Neuron (in vitro differentiated cells): ENCODE results near the gene SLAIN1.

Experiments
- H2AFZ ChIP-seq: one replicate; pipeline ENCODE4 v1.6.1; 2013; ENCODE audit warnings: low read depth, mild to moderate bottlenecking, inconsistent platforms, low read length, moderate library complexity
- H3K27me3 ChIP-seq: one replicate; pipeline ENCODE4 v1.6.1; 2013; ENCODE audit warnings: low read length; ENCODE audit not compliant: insufficient read depth
- H3K36me3 ChIP-seq: one replicate; pipeline ENCODE4 v1.6.1; 2013; ENCODE audit warnings: low read length; ENCODE audit not compliant: insufficient read depth
- H3K4me1 ChIP-seq: one replicate; pipeline ENCODE4 v1.6.1; 2013; ENCODE audit warnings: low read length; ENCODE audit not compliant: insufficient read depth
- H3K4me3 ChIP-seq: 2 replicates; pipeline ENCODE4 v1.5.1; 2013; ENCODE audit warnings: mild to moderate bottlenecking, low read length, moderate library complexity
- H3K9me3 ChIP-seq: one replicate; pipeline ENCODE4 v1.6.1; 2013; ENCODE audit warnings: low read length

Gene SLAIN1

DNA sequence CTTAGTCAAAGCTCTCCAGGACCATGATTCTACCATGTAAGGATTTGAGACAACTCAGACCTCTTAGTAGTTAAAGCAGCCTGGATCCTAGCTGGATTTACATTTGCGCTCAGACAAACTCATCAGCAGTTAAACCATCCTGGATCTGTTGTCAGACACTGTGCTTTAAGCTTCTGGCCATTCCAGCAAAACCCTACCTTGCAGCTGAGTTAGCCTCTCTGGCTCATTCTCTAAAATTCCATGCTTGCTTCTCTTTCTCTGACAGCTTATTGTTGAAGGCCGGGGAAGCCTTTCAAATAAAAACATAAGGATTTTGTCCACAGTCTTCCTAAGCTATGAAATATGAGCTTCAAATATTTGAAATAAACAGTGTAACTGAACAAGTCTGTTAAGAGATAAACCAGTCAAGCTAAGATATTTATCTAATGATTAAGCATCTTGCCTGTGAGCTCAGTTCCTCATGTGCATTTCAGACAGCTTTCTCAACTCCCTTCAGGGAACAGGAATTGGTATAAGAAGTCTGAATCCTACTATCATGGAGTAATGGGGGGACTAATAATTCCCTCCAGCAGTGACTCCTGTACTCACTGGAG is 89.3 kb downstream of the SLAIN1 start:
- H3K9me3 ChIP-seq = peaks cover 15% of the 10 kb centered on the region
- H2AFZ ChIP-seq = no peak overlapping the region
- H3K27me3 ChIP-seq = no peaks in the 10 kb centered on the region
- H3K4me1 ChIP-seq = peaks cover 13% of the 10 kb centered on the region
- H3K36me3 ChIP-seq = no peaks in the 10 kb centered on the region
- H3K4me3 ChIP-seq = no peak overlapping the region

DNA sequence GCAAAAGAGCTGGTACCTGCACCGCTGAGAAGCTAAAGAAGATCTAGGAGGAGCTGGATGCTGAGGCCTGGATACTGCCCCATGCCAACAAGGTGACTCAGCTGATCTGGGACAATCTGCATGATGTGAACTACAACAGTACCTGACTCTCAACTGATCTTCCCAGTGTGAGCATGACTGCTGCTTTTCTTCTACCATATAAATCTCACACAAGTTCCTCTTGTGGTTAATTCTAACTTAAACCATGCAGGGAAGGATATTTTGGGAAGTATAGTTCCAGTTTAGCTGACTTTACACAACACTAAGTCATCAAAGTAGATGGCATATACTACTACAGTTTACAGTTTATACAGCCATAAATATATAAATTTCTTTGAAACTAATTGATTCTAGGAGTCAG is 91.9 kb downstream of the SLAIN1 start:
- H3K27me3 ChIP-seq = no peaks in the 10 kb centered on the region
- no peaks in the 10 kb centered on the region for H3K36me3 ChIP-seq
- peaks cover 4% of the 10 kb centered on the region for H3K4me1 ChIP-seq
- H3K4me3 ChIP-seq = no peak overlapping the region
- no peak overlapping the region for H2AFZ ChIP-seq
- peaks cover 15% of the 10 kb centered on the region for H3K9me3 ChIP-seq

DNA sequence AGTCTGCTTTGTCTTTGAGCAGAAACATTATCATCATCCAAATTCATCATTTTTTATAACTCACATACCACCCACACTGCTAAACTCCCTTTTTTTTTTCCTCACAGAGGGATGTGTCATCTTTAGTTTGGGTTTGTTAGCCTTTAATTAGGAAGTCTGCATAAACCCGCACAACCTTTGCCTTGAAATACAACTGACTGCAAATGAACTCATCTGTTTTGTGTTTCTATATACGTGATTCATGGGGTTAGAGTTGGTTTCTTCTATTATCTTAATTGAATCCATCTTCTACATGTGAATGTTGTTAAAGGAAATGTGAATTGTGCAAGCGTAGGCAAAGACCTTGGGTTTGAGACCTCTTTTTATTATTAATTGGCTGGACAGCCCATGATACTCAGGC is 102.7 kb downstream of the SLAIN1 start:
- H3K4me1 ChIP-seq = no peaks in the 10 kb centered on the region
- no peak overlapping the region for H3K4me3 ChIP-seq
- H3K27me3 ChIP-seq = no peaks in the 10 kb centered on the region
- peaks cover 3% of the 10 kb centered on the region for H3K9me3 ChIP-seq
- no peak overlapping the region for H2AFZ ChIP-seq
- H3K36me3 ChIP-seq = no peaks in the 10 kb centered on the region

DNA sequence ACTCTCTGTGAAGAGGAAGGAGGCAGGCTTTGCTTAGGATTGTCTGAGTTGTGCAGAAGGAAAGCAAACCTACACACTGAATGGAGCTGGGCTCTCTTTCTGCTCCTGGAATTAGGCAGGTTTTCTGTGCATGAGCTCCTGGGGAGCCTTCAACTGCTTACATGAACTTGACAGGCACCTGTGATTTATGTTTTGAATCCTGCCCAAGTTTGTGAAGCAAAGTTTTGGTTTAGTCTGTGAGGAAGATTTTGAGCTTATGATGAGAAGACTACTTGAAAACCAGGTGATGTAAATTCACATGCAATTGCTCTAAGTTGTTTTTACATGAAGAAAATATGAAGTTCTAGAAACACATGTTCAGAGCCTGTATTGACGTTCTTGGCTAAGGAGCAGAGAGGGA is 109.0 kb downstream of the SLAIN1 start:
- Histone ChIP-seq H2AFZ (no peak overlapping the region), H3K9me3 (no peaks in the 10 kb centered on the region), H3K36me3 (no peaks in the 10 kb centered on the region), H3K4me3 (no peak overlapping the region), H3K4me1 (peaks cover 4% of the 10 kb centered on the region), H3K27me3 (no peaks in the 10 kb centered on the region)

DNA sequence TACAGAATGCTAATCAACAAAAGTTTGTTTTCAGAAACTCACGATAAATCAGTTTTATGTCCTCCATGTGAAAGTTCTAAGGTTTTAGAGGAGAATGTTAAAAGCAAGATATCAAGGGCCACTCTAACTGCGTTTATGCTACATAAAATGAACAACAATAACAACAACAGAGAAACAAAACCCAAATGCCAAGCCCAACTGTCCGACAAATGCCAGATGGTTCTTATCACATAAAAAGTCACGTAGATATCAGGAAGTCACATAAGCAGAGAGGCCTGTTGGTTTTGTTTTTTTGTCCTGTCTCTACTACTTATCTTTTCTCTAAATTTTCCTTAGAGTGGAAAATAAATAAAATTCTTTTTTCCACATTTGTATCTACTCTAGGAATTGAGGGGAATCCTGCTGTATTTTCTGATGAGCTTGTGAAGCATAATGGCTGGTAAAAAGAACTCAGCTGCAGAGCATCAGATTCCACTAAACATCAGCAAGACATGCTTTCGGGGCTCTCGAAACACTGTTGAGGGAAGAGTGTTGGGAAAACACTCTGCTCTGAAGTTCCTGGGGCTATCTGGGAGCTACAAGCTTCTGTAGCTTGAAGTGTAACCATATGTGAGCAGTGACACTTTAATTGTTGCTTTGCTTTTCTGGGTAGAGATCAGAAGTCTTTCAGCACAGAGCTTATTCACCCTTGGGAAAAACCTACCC is 110.1 kb downstream of the SLAIN1 start:
- Histone ChIP-seq H3K4me3 (no peak overlapping the region), H2AFZ (no peak overlapping the region), H3K4me1 (peaks cover 4% of the 10 kb centered on the region), H3K27me3 (no peaks in the 10 kb centered on the region), H3K9me3 (no peaks in the 10 kb centered on the region), H3K36me3 (no peaks in the 10 kb centered on the region)

DNA sequence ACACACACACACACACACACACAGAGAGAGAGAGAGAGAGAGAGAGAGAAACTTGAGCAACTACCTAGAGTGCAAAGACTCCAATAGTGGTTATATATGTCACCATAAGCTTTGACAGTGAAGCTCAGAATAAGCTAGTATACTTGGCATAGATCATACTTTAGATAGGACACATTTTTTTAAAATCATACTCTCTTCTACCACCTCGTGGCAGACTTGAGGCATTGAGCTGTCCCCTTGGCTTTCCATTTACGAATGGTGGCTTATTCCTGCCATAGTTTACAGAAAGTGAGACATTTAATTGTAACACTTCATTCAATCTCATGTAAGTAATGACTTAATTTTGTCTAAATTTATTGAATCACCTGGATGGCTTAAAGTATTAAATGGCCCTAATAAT is 112.9 kb downstream of the SLAIN1 start:
- no peaks in the 10 kb centered on the region for H3K27me3 ChIP-seq
- no peak overlapping the region for H2AFZ ChIP-seq
- no peak overlapping the region for H3K4me3 ChIP-seq
- peaks cover 4% of the 10 kb centered on the region for H3K4me1 ChIP-seq
- no peaks in the 10 kb centered on the region for H3K36me3 ChIP-seq
- no peaks in the 10 kb centered on the region for H3K9me3 ChIP-seq

DNA sequence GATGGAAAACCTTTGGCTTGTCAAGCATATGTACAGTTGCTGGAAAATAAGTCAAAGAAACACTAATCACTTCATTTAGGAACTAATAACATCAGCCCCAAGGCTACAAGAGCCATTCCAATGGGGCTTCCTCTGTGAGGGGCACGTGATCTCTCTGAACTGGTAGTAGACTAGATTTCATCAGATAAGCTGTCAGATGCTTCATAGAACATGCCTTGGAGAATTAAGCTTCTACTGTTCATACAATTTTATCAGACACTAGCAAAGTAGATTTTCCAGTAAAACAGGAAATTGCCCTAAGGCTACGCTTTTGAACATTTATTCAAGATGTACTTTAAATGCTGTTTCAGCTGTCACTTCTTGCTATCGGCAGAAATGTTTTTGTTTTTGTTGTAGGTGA is 113.4 kb downstream of the SLAIN1 start:
- Histone ChIP-seq H3K27me3 (no peaks in the 10 kb centered on the region), H3K4me1 (peaks cover 4% of the 10 kb centered on the region), H3K36me3 (no peaks in the 10 kb centered on the region), H3K4me3 (no peak overlapping the region), H2AFZ (no peak overlapping the region), H3K9me3 (no peaks in the 10 kb centered on the region)

DNA sequence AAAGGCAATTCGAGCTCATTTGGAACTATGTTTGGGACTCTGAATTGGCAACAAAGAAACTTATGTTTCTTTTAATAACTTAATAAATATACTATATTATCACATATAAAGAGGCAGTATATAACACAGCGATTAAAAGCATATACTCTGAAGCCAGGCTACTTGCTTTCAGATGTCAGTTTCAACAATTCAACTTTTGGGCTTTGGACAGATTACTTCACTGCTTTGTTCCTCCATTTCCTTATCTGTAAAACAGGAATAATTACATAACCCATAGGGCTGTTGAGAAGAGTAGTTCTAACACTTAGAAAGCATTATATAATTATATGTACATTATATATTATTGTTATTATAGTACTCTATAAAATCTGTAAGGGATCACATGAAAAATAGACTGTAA is 113.9 kb downstream of the SLAIN1 start:
- no peaks in the 10 kb centered on the region for H3K36me3 ChIP-seq
- H3K9me3 ChIP-seq = no peaks in the 10 kb centered on the region
- no peak overlapping the region for H3K4me3 ChIP-seq
- no peak overlapping the region for H2AFZ ChIP-seq
- H3K27me3 ChIP-seq = no peaks in the 10 kb centered on the region
- H3K4me1 ChIP-seq = peaks cover 4% of the 10 kb centered on the region

DNA sequence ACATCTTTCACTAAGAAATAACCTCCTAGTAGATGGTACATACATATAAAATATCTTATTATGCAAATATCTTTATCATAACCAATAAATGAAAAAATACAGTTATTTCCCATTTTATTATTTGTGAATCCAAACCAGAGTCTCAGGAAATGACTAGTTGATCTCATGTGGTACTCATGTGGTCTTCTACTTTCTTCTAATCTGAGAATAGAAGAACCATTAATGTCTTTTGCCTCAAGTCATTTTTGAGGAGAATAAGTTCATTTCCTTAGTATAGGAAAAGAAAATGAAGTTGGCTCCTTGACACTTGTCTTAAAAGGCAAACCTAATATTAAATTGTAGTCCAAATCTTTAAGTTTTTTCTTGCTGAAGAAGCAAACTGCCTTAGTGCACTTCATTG is 114.5 kb downstream of the SLAIN1 start:
- Histone ChIP-seq H3K4me1 (peaks cover 4% of the 10 kb centered on the region), H2AFZ (no peak overlapping the region), H3K36me3 (no peaks in the 10 kb centered on the region), H3K9me3 (no peaks in the 10 kb centered on the region), H3K4me3 (no peak overlapping the region), H3K27me3 (no peaks in the 10 kb centered on the region)
